Measurements from ENCODE around the gene OVOL2.

OVOL2 gene

DNA sequence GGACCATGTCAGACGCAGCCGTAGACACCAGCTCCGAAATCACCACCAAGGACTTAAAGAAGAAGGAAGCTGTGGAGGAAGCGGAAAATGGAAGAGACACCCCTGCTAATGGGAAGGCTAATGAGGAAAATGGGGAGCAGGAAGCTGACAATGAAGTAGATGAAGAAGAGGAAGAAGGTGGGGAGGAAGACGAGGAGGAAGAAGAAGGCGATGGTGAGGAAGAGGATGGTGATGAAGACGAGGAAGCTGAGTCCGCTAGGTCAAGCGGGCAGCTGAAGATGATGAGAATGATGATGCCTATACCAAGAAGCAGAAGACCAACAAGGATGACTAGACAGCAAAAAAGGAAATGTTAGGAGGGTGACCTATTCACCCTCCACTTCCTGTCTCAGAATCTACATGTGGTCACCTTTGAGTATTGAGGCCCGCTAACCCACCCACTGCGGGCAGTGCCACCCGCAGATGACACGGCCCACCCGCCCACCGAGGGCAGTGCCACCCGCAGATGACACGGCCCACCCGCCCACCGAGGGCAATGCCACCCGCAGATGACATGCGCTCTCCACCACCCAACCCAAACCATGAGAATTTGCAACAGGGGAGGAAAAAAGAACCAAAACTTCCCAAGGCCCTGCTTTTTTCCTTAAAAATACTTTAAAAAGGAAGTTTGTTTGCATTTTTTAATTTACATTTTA lies 45.6 kb downstream of the OVOL2 start:
- no peak for DNase-seq

DNA sequence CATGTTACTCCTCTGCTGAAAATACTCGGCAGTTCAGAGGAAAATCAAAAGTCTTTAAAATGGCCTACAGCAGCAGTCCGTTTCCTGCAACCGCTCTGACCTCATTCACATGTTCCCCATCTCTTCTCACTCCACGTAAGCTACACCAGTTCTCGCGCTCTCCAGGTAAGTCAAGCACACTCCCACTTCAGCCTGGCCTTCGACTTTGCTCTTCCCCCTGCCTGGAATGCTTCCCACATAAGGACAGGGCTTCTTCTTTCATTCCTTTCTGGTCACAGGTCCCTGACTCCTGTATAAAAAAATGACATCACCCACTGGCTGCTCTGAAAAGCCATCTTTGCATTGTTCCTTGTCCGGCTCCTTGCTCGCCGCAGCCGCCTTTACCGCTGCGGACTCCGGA lies 46.2 kb downstream of the OVOL2 start:
- DNase-seq = no peak

DNA sequence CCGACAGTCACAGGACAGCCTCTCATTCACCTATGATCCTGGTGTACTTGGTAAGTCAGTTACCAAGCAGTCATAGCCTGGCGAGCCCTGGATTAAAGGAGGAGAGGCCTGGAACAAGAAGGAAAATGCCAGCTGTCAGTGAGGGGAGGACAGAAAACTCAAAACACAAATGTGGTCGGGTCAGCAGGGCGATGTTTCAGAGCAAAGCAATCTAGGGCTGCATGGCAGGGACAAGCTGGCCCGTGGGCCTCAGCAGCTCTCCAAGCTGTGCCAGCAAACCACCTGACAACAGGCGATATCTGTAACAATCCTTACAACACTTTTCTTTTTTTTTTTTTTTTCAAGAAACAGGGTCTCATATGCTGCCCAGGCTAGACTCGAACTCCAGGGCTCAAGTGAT lies 48.6 kb downstream of the OVOL2 start:
- no peak for DNase-seq

DNA sequence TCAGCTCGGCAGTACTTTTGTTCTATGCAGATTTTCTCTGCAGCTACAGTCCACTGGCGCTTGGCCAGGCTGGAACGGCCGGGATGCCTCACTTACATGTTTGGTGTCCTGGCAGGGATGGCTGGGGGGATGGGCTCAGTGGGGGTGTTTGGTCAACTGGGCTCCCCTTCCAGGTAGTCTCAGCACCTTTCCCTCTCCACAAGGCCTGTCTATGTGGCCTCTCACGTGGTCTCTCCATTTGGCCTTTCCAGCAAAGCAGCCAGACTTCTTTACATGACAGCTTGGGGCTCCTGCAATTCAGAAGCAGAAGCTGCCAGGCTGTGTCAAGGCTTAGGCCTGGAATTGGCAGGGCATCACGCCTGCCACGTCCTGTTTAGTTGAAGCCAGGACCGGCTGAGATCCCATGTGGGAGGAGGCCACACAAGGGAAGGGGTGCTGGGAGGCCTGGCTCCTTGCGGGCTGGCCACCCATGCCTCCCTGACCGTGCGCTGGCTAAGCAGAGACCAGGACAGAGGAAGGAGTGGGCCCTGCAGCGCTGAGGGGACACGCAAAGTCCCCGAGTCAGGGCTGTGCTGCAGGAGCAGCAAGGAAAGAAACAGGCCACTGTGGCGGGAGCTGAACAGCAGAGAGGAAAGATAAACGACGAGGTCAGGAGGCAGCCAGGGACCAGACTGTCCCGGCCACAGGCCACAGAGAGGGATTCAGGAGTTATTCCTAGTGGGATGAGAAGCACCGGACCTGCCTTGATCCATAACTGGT lies 50.0 kb downstream of the OVOL2 start:
- no peak for DNase-seq

DNA sequence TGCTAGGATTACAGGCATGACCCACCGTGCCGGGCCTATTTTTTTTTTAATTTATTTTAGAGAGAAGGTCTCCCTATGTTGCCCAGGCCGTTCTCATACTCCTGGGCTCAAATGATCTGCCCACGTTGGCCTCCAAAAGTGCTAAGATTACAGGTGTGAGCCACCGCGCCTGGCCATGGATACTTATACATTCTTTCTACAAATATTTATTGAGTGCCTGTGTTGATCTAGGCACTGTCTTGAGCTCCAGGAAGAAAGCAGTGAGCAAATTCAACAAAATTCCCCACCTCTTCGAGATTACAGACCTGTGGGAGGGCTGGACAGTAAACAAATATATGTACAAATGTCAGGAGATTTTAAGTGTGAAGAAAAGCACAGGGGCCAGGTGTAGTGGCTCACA lies 51.0 kb downstream of the OVOL2 start:
- no peak for DNase-seq

GRCh38 chr20:18005990-18006364 lies 51.7 kb downstream of the OVOL2 start:
- no peak for DNase-seq

GRCh38 chr20:18005170-18005989 lies 52.3 kb downstream of the OVOL2 start:
- DNase-seq = peak; percentile 85

- no peak for DNase-seq
These were observed 53.2 kb downstream of the OVOL2 start for GRCh38 chr20:18004384-18005031.

GRCh38 chr20:18003897-18004296 lies 53.8 kb downstream of the OVOL2 start:
- DNase-seq = no peak

- peak; percentile 71 for DNase-seq
These were observed 56.4 kb downstream of the OVOL2 start for GRCh38 chr20:18001131-18001921.

DNA sequence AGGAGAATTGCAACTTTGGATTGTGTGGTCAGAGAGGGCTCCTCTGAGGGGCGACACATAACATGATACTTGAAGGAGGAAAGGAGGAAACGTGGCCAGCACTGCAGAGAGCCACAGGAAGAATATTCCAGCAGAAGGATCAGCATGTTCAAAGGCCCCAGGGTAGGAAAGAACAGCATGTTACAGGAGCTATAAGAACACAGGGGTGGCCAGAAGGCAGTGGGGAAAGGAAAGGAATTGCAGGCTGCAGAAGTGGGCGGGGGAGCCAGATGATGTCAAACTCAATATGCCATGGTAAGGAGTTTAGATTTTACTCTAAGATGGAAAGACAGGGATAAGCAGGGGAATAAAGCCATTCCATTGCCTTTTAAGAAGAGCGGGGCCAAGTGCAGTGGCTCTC lies 58.1 kb downstream of the OVOL2 start:
- no peak for DNase-seq

DNA sequence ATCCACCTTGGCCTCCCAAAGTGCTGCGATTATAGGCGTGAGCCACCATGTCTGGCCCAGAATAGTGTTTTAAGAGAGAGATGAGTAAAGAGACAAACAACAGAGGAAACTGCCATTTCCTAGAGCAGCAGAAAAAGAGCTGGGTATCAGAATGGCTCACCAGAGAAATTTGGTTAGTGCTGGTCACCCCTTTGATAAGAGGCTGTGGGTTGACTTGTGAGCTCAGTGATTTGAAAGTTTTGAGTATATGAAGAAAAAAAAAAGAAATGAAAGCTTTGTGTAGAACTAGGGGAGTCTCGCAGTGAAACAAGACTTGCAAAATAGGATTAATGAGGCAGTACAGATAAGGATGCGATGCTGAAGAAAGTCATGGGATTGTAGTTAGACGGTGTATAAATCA lies 59.3 kb downstream of the OVOL2 start:
- DNase-seq = no peak

GRCh38 chr20:17995967-17996819 lies 61.5 kb downstream of the OVOL2 start:
- peak; percentile 53 for DNase-seq

DNA sequence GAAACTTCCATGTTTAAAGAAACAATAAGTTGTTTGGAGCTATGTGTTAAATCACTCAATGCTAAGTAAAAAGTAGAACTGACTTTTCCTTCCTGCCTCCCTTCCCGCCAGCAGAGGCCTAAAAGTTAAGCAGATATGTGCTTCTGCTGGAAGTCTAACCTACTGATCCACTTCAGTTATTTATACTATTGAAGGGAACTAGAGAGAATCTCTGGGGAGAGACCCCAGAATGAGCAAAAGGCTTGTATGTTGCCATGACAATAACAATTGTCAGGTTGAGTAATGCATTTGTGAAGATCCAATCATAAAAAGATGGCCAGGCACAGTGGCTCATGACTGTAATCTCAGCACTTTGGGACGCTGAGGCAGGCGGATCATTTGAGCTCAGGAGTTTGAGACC lies 64.2 kb downstream of the OVOL2 start:
- no peak for DNase-seq

GRCh38 chr20:17992847-17993513 lies 64.7 kb downstream of the OVOL2 start:
- DNase-seq = no peak

DNA sequence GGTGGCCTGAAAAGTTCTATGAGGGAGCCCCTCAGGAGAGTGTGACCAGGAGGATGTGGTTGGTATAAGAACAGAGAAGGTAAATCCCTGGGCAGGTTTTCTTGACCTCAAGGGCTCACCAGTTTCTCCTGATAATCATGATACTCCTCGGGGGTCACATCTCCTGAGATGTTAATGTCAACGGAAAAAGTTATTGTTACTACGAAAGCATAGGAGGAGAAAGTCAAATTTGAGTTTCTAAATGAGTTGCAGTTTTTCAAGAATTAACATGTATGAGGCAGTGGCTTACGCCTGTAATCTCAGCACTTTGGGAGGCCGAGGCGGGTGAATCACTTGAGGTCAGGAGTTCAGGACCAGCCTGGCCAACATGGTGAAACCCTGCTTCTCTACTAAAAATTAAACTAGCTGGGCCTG lies 65.5 kb downstream of the OVOL2 start:
- DNase-seq = peak; percentile 37

DNA sequence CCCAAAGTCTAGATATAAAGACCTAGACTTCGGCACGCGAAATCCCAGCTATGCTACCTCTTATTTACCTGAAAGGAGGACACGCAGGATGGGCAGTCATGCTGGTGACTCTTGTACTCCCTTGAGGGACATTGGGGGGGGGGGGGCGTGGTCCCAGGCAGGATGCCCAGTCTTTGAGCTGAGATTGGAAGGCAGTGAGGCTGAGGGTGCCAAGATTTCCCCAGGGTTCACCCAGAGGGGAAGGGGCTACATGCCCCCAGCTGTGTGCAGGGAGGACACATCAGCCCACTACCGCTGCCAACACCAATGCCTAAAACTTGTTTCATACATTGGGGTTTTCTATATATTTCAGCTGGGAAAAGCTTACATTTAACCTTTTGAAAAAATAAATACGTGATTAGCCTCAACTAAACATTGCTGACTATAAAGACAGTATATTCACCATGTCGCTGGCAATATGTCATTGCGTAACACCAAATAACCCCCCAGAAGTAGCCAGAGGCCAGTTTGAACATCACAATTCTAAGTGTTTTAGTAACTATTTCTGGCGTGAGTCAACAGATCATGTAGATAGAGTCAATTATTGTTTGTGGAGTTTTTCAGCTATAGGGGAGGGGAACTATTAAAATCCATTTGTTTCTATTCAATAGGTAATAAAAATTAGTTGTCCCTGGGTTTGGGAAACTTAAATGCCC lies 67.3 kb downstream of the OVOL2 start:
- DNase-seq = no peak

DNA sequence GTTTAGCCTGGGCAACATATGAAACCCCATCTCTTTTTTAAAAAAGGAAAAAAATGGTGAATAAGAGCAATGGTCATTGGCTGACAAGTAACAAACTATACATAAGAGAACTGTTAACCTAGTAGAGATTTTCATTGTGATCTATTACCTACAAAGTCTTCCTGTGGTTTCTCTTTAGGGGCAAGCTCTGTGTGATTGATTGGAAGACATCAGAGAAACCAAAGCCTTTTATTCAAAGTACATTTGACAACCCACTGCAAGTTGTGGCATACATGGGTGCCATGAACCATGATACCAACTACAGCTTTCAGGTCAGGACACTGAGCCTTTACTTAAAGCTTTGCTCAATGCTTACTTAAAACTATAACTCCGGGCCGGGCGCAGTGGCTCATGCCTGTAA lies 69.7 kb downstream of the OVOL2 start:
- no peak for DNase-seq

GRCh38 chr20:17985388-17986018 lies 72.2 kb downstream of the OVOL2 start:
- DNase-seq = no peak

DNA sequence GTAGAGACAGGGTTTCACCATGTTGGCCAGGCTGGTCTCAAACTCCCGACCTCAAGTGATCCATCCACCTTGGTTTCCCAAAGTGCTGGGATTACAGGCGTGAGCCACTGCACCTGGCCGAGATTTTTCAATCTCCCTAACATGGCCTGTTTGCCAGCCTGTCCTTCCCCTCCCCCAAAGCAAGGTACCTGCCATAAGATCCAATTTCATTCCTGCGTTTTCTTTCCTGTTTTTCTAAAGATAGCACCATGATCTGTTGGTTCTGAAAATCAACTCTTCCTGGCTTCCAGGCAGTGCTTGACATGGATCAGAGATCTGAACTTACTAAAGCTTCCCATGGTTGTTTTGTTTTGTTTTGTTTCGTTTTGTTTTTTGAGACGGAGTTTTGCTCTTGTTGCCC lies 81.4 kb downstream of the OVOL2 start:
- no peak for DNase-seq

All from MV-4-11 (cell line).